HepG2 (cell line): ENCODE data around the gene DSC2. TPM values are rescaled to one million over a fixed set of nuclear protein-coding genes. Genes with fewer than 3 reads are reported as not detected.
A peak's percentile ranks its signal among the peaks of the same experiment; 100 is the strongest.

Source experiments
- ZFY ChIP-seq: sonication (generic); formaldehyde crosslinking; IDR thresholded peaks from 2 replicates; pipeline ENCODE4 v1.4.0; 2020; ENCODE audit warnings: missing genetic modification reagents
- ZNF766 ChIP-seq: sonication (generic); formaldehyde crosslinking; IDR thresholded peaks from 2 replicates; pipeline ENCODE4 v1.5.0; 2020; ENCODE audit warnings: missing genetic modification reagents, borderline replicate concordance
- polyA plus RNA-seq, 8 experiments: library from polyadenylated mRNA; depleted of rRNA in 3 of 8; stranded (reverse) in 7 of 8; unstranded in 1 of 8; fragments of >200 nt; fragmentation: Illumina TruSeq in 4 of 8; extraction: Trizol in 4 of 8; gene quantifications; 2 replicates each; pipeline versions ENCODE4 v1.2.1 to v1.2.3, GENCODE V29; 2011 to 2016; ENCODE audit warnings: low read depth in 4 of 8, missing spikeins in 1 of 8, mixed read lengths in 1 of 8; ENCODE audit not compliant: insufficient read depth in 1 of 8
- total RNA-seq, 5 experiments: library from RNA; depleted of rRNA; stranded (reverse); fragments of >200 nt; fragmentation: Illumina TruSeq; extraction: Trizol; gene quantifications; 2 replicates each; pipeline ENCODE4 v1.2.3, GENCODE V29; 2016; ENCODE audit warnings: low read depth in 1 of 5
- TF ChIP-seq, protein P1 (sequence below): sonication (generic); formaldehyde crosslinking; IDR thresholded peaks from 2 replicates; pipeline ENCODE4 v1.4.0; 2020; ENCODE audit warnings: missing genetic modification reagents, borderline replicate concordance
- TF ChIP-seq, protein P2 (sequence below): sonication (generic); formaldehyde crosslinking; IDR thresholded peaks from 2 replicates; pipeline ENCODE4 v1.4.0; 2020; ENCODE audit warnings: missing genetic modification reagents
- TF ChIP-seq, protein P3 (sequence below): sonication (generic); formaldehyde crosslinking; IDR thresholded peaks from 2 replicates; pipeline ENCODE4 v1.5.1; 2020; ENCODE audit warnings: mild to moderate bottlenecking, missing genetic modification reagents, moderate library complexity
- TF ChIP-seq, protein P4 (sequence below): sonication (generic); formaldehyde crosslinking; IDR thresholded peaks from 2 replicates; pipeline ENCODE4 v1.5.0; 2020; ENCODE audit warnings: mild to moderate bottlenecking, missing genetic modification reagents

Gene DSC2
- total and polyA plus RNA-seq, 2 of the 13 experiments (the other 11 are each of a cell fraction or from before 2014, with no cell fraction given): 7.2 to 24.9 TPM

DNA sequence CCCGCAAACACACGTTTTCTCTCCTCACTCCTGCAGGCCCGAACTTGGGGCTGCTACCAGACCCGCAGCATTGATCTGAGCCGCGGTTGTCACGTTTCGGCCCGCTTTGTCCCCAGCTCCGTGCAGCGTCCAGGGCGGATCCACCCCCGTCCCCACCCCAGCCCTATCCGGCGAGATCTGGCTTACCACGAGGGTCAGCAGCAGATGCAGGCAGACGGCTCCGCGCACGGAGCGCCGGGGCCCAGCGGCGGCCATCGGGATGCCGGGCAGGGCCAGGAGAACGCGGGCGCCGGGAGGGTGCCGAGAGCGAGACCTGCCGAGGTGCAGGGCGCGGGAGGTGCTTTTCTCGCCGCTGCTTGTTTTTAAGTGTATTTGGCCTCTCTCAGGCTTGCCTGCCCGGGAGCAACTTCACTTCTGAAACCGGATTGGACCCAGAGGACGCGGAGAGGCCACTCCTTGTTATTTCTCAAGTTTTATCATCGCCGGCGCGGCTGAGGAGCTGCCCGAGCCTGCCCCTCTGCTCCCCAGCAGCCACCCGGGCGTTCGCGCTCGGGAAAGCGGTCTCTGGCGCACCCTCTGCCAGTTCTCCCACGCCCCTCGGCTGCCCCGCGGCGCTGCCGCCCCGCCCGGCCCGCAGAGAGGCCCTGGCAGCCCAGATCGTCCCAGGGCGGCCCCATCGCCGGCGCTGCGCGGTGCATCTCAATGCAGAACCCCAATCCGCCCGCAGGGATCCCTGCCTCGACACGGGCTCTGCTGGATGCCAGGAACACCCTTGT, 59.6 kb downstream of the DSC2 start, which contains the start of gene DSC3 (continued):
- TF ChIP-seq, protein P1, sequence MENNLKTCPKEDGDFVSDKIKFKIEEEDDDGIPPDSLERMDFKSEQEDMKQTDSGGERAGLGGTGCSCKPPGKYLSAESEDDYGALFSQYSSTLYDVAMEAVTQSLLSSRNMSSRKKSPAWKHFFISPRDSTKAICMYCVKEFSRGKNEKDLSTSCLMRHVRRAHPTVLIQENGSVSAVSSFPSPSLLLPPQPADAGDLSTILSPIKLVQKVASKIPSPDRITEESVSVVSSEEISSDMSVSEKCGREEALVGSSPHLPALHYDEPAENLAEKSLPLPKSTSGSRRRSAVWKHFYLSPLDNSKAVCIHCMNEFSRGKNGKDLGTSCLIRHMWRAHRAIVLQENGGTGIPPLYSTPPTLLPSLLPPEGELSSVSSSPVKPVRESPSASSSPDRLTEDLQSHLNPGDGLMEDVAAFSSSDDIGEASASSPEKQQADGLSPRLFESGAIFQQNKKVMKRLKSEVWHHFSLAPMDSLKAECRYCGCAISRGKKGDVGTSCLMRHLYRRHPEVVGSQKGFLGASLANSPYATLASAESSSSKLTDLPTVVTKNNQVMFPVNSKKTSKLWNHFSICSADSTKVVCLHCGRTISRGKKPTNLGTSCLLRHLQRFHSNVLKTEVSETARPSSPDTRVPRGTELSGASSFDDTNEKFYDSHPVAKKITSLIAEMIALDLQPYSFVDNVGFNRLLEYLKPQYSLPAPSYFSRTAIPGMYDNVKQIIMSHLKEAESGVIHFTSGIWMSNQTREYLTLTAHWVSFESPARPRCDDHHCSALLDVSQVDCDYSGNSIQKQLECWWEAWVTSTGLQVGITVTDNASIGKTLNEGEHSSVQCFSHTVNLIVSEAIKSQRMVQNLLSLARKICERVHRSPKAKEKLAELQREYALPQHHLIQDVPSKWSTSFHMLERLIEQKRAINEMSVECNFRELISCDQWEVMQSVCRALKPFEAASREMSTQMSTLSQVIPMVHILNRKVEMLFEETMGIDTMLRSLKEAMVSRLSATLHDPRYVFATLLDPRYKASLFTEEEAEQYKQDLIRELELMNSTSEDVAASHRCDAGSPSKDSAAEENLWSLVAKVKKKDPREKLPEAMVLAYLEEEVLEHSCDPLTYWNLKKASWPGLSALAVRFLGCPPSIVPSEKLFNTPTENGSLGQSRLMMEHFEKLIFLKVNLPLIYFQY (CRISPR knock-in tag): no peak
- TF ChIP-seq, protein P2, sequence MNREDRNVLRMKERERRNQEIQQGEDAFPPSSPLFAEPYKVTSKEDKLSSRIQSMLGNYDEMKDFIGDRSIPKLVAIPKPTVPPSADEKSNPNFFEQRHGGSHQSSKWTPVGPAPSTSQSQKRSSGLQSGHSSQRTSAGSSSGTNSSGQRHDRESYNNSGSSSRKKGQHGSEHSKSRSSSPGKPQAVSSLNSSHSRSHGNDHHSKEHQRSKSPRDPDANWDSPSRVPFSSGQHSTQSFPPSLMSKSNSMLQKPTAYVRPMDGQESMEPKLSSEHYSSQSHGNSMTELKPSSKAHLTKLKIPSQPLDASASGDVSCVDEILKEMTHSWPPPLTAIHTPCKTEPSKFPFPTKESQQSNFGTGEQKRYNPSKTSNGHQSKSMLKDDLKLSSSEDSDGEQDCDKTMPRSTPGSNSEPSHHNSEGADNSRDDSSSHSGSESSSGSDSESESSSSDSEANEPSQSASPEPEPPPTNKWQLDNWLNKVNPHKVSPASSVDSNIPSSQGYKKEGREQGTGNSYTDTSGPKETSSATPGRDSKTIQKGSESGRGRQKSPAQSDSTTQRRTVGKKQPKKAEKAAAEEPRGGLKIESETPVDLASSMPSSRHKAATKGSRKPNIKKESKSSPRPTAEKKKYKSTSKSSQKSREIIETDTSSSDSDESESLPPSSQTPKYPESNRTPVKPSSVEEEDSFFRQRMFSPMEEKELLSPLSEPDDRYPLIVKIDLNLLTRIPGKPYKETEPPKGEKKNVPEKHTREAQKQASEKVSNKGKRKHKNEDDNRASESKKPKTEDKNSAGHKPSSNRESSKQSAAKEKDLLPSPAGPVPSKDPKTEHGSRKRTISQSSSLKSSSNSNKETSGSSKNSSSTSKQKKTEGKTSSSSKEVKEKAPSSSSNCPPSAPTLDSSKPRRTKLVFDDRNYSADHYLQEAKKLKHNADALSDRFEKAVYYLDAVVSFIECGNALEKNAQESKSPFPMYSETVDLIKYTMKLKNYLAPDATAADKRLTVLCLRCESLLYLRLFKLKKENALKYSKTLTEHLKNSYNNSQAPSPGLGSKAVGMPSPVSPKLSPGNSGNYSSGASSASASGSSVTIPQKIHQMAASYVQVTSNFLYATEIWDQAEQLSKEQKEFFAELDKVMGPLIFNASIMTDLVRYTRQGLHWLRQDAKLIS (CRISPR knock-in tag): no peak
- no peak for TF ChIP-seq ZFY
- TF ChIP-seq ZNF766 (CRISPR knock-in tag): no peak
- TF ChIP-seq, protein P3, sequence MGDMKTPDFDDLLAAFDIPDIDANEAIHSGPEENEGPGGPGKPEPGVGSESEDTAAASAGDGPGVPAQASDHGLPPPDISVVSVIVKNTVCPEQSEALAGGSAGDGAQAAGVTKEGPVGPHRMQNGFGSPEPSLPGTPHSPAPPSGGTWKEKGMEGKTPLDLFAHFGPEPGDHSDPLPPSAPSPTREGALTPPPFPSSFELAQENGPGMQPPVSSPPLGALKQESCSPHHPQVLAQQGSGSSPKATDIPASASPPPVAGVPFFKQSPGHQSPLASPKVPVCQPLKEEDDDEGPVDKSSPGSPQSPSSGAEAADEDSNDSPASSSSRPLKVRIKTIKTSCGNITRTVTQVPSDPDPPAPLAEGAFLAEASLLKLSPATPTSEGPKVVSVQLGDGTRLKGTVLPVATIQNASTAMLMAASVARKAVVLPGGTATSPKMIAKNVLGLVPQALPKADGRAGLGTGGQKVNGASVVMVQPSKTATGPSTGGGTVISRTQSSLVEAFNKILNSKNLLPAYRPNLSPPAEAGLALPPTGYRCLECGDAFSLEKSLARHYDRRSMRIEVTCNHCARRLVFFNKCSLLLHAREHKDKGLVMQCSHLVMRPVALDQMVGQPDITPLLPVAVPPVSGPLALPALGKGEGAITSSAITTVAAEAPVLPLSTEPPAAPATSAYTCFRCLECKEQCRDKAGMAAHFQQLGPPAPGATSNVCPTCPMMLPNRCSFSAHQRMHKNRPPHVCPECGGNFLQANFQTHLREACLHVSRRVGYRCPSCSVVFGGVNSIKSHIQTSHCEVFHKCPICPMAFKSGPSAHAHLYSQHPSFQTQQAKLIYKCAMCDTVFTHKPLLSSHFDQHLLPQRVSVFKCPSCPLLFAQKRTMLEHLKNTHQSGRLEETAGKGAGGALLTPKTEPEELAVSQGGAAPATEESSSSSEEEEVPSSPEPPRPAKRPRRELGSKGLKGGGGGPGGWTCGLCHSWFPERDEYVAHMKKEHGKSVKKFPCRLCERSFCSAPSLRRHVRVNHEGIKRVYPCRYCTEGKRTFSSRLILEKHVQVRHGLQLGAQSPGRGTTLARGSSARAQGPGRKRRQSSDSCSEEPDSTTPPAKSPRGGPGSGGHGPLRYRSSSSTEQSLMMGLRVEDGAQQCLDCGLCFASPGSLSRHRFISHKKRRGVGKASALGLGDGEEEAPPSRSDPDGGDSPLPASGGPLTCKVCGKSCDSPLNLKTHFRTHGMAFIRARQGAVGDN (CRISPR knock-in tag): peak; percentile 48; the same call in 1 of the 2 replicates
- TF ChIP-seq, protein P4, sequence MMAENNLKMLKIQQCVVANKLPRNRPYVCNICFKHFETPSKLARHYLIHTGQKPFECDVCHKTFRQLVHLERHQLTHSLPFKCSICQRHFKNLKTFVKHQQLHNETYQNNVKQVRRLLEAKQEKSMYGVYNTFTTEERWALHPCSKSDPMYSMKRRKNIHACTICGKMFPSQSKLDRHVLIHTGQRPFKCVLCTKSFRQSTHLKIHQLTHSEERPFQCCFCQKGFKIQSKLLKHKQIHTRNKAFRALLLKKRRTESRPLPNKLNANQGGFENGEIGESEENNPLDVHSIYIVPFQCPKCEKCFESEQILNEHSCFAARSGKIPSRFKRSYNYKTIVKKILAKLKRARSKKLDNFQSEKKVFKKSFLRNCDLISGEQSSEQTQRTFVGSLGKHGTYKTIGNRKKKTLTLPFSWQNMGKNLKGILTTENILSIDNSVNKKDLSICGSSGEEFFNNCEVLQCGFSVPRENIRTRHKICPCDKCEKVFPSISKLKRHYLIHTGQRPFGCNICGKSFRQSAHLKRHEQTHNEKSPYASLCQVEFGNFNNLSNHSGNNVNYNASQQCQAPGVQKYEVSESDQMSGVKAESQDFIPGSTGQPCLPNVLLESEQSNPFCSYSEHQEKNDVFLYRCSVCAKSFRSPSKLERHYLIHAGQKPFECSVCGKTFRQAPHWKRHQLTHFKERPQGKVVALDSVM (CRISPR knock-in tag): no peak
